ENCODE results near the gene TRIM7.
"Not testable (repeated sequence)": the region's sequence is repeated elsewhere in the genome, so short reads cannot be mapped to it uniquely, and the experiment has no call there.

Gene TRIM7

DNA sequence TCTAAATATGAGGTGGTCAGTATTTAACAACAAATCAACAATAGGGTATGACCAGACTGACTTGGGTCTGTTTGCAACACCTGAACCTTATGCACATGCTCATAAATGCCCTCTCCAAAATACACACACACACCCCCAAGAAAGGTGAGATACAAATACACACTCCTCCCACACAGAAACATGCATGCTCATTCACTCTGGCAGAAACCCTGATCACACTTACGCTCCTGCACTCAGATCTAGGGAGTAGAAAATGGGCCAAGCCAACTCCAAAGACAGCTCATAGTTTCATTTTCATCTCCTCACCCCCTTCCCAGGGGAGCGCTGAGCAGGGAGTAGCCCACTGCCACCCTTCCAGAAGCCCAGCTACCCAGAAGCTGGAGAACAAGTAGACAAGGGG is 11.3 kb downstream of the TRIM7 start:
- DNase-seq (ENCODE audit: low read depth in 3 of 3), result no peak

DNA sequence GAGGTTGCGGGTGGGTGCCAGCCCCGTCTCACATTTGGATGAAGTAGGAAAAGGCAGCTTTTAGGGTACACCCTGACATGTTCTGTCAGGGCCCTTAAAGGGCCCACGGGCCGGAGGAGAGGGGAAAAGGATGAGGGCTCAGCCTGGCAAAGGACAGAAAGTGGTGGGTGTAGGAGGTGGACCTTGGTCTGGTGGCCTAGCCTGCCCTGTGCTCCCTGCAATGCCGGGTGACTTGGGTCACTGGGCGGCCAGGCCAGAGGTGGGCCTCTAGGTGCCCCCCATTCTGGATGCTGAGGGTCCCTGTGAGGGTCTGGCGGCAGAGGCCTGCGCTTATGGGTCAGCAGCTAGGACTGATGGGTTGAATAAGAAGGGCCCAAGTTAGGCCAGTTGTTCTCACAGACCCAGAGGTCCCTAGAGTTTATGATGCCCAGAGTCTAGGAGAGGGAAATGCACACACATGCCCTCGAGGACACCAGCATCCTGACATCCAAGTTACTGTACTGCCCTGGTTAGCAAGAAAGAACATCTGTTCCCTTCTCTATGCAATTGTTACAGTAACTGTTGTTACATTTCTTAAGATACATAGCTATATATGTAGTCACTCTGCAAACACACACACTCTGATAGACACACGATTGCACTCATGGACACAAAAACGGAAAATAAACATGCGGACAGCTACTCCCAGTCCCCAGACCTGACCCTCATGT is 12.5 kb downstream of the TRIM7 start:
- DNase-seq (ENCODE audit: low read depth in 3 of 3), result no peak

DNA sequence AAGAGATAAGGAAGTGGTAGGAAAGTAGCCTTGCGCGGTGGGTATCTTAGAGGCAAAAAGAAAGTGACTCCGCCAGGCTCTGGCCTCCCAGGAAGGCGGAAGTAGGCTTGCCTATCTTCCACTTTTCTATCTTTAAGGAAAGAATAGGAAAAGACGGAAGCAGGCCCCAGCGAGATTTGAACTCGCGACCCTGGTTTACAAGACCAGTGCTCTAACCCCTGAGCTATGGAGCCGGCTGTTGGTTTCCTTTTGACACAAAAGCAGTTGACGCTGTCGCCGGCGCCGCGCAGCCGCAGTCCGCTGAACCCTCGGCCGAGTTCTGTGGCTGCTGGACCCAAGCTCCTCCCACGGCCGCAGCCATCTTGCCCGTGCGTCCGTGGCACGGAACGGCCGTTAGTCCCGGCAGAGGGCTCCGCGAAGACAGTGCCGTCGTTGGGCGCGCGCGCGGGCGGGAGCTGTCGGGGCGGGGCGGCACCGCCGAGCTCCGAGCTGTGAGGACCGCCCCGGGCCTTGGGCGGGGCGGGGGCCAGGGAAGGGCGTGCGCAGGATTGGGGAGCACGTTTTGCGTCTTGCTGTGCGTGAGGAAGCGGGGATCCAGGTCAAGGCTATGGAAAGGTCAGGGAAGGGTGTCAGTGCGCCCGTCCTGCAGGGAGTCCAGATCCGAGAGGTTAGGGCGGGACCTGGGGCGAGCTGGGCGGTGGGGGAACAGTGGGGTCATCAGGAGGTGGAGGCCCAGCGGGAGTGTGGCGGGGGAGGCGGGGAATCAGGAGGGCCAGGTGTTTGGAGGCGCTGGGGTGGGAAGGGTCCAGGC is 13.3 kb downstream of the TRIM7 start:
- DNase-seq (ENCODE audit: low read depth in 3 of 3), result peak; percentile 91 to 94 (median 92)

DNA sequence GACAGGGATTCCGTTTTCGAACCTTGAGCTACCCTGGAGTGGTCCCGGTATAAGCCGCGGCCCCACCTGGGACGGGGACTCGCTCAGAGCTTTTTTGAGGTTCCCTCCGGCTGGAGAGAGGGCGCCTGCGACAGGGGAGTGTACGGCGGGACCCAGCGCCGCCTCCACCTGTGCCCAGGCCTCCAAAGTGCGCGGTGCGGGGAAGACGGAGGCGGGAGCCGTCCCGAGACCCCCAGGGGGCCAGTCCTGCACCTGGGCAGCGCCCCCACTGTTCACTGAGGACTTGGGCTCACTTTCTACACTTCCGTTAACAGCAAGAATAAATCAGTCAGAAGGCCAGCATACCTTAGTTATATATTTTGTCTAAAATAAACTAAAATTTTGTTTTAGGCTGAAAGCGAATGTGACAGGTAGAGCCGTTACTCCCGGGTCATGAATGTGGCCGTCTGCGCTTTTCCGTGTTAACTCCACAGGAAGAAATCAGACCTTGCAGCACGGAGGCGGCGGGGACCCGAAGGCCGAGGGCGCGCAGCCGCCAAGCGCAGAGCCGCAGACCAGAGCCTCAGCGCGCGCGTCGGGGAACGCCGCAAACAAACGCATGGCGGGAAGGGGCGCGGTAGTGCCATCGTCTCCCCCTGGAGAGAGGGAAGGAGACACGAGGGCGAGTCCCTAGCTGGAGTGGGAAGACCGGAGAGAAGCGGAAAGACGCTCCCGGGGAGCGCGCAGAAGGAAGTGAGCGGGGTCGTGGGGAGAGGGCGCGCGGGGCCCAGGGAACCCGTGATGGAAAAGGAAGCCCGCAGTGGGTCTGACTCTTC is 14.1 kb downstream of the TRIM7 start:
- DNase-seq (ENCODE audit: low read depth in 3 of 3), result no peak

DNA sequence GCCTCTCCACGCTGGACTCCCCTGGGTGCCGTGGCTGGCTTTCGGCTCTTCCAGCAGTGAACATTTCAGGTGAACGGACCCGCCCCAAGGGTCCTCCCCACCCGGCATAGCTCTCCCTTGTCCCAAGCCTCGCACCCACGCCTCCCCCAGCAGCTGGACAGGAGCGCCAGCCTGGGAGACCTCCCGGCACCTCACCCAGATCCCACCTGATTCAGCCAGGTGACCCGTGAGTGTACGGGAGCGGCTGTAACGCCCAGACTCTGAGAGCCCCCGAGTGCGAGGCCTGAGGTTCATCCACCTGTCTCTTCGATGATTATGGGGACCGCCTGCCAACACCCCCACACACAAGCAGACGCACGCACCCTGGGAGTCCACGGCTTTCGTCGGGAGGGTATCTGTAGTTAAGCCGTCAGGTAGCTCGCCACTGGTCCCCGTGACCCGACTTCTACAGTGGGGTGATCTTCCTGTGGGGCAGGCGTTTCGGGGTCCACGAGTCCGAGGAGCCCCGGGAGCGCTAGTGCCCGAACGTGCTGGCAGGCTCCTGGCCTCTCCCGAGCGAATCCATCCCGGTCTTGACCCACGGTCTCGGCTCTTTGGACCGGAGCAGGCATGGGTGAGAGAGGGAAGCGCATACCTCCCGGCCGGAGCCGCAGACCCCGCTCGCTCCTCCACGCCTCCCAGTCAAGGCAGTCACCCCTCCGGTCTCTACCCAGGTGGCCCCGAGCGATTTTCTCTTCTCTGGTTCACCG is 14.9 kb downstream of the TRIM7 start:
- DNase-seq (ENCODE audit: low read depth in 3 of 3), result no peak

DNA sequence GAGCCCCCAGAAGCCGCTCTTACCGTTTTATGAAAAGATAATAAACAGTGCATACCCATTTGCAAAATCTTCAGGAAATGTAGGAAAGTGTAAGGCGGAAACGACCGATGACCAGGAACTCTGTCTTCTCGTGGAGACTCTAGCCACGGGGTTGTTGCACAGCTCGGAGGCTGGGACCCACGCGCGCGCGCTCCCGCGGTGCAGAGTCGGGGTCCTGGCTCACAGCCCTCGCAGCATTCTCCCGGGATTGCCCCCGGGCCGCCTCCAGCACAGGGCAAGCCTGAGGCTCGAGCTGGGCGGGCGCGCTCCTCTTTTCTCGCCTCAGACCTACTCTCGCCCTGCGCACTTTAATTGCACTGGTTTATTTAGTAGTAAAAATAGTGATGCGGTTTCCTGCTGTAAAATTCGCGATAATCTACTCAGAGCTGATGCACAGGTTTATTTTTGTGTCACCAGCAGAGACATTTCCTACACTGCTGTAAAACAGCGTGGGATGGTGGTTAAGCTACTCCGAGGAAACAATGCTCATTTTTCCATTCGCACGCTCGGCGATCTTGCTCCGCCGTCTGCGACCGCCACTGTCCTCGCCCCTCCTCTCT is 15.5 kb downstream of the TRIM7 start:
- peak in 2 of 3 experiments; percentile 42 to 48 for DNase-seq (ENCODE audit: low read depth in 3 of 3)

DNA sequence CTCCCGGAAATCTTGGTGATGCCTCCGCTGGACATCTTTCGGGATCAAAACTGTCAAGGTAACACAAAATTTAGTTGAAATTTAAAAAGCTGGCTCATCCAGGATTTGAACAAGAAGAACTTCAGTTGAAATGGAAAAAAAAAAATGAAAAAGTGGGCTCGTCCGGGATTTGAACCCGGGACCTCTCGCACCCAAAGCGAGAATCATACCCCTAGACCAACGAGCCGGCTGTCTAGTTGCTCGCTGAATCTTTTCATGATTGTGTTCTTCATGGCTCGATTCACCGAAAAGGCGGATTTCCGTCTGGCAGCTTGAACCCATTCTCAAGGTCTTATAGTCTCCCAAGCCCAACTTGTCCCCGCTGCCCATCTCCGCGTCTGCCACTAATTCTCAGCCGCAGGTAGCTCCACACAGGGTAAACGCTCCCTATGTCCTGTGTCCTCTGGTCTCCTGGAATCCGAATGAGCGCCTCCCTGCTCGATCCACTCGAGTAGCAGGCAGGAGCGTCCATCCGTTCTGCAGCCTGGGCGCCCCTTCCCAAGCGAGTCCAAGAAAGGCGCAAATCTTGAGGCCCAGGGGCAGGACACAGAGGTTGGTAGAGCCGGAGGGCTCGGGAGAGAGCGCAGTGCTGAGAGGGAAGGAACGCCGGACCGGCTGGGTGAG is 16.2 kb downstream of the TRIM7 start:
- DNase-seq (ENCODE audit: low read depth in 3 of 3), result peak; percentile 67 to 73 (median 67)

DNA sequence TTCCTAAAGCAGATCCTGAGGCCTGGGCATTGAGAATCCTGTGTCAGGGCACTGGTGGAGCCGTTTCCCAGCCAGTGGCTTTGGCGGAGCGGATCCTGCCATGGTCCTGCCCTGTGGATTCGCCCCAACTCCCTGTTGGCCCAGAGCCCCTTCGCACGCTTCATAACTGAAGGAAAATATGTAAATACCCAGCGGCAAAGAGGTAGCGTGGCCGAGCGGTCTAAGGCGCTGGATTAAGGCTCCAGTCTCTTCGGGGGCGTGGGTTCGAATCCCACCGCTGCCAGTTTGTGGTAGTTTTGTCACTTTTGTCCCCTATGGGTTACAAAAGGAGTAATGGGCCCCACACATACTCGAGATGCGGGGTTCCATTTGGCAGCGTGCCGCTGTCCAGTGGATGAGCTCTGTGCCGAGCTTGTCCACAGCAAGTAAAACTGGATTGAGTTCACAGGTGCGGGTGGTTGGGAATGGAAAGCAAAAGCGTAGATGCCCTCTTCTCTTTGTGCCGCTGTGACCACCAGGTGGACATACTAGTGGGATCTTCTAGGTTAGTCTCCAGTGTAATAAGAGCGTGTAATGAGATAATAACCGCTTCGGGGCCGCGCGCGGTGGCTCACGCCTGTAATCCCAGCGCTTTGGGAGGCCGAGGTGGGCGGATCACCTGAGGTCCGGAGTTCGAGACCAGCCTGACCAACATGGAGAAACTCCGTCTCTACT is 17.3 kb downstream of the TRIM7 start:
- no peak for DNase-seq (ENCODE audit: low read depth in 3 of 3)

DNA sequence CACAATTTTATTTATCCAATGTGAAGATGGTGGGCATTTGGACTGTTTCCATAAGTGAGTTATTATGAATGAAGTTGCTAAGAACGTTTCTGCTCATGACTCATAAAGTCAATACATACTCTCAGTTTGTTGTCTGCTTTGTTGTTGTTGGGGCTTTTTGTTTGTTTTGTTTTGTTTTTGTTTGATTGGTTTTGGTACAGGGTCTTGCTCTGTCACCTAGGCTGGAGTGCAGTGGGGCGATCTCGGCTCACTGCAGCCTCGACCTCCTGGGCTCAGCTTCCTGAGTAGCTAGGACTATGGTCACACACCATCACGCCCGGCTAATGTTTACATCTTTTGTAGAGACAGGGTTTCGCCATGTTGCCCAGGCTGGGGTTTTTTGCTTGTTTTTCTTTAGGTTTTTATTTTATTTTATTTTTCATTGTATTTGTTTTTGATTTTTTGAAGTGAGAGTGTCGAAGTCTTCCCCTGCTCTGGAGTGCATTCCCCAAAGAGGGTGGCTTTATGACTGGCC is 18.0 kb downstream of the TRIM7 start:
- DNase-seq (ENCODE audit: low read depth in 3 of 3), result no peak

DNA sequence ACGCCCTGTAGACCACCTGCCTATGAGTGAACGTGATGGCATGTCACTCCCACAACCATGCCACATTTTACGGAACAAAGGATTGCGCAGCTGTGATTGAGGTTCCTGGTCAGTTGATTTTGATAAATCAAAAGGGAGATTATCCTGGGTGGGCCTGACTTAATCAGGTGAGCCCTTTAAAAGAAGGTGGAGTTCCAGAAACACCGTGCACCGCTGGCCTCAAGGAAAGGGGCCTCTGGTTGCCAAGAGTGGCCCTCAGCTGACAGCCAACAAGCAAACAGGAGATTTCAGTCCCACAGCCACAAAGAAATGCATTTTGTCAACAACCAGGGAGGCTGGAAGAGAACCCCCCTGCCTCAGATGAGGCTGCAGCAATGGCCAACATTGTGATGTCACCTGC is 19.0 kb downstream of the TRIM7 start:
- DNase-seq (ENCODE audit: low read depth in 3 of 3), result no peak

DNA sequence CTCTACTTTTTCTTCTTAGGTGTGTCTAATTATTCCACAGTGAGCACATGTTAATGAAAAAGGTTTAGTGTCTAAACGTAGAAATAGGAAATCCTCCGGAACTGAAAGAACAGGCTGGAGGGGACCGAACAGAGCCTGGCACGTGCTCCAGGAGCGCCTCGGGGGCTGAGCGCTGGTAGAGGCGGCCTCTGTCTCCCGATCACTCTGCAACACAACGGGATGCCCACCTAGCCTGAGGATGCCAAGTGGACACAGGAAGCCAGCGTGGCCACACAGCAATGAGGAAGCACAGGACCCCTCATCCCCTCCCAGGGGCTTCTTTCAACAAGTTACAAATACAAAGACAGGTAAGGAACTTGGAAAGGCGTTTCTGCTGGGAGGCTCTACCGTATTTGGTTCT is 19.4 kb downstream of the TRIM7 start:
- DNase-seq (ENCODE audit: low read depth in 3 of 3), result no peak

DNA sequence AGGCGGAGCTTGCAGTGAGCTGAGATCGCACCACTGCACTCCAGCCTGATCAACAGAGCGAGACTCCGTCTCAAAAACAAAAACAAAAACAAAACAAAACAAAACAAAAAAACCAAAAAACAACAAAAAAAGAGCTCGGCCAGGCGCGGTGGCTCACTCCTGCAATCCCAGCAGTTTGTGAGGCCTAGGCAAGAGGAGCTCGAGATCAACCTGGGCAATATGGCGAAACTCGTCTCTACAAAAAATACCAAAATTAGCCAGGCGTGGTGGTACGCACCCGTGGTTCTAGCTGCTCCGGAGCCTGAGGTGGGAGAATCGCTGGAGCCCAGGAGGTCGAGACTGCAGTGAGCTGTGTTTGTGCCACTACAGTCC is 20.2 kb downstream of the TRIM7 start:
- no peak for DNase-seq (ENCODE audit: low read depth in 3 of 3)

DNA sequence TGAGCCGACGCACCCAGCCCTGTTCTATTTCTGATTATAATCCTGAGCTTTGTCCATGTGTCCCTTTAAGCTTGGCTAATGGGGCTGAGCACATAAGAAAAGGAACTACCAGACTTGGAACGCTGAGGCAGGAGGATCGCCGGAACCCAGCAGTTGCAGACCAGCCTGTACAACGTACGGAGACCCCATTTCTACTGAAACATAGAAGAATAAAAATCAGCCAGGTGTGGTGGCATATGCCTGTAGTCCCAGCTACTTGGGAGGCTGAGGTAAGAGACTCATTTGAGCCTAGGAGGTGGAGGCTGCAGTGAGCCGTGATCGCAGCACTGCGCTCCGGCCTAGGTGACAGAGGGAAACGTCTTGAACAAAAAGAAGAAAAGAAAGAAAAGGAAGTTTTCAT is 22.3 kb downstream of the TRIM7 start:
- no peak for DNase-seq (ENCODE audit: low read depth in 3 of 3)

DNA sequence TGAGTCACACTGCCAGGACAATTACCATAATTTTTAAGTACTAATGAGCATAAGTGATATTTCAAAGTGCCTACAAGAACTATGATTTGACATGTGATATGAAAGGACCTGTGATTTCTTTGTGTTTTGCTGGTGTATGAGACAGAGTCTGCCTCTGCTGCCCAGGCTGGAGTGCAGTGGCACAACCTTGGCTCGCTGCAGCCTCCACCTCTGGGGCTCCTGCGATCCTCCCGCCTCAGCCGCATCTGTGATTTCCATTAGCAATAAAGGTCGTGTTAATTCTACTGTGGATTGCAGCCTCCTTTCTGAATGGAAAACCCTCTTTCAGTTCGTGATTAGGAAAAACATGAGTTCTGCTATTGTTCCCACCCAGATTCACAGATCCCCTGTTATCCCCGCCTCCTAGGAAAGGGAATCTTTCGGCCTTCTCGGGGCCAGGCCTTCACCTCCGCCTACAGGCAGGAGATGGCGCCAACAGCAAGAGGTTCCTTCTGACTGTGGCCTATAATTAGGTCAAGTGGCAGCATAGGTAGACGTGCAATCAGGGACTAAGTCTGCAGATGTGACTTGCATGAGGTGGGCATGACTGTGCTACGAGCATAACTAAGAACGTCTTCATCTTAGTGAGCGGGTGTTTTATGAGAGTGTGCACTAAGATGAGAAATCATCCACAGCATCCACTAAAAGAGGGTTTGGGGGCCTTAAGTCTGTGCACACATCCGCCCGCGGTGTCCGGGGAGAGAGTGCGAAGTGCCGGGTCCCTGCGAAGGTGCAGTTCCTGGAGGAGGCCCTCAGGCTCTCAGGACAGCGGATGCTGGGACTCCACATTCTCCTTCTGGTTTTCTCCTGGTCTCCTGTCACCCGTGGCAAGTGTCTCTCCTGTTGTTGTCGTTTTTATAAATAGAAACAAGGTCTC is 23.1 kb downstream of the TRIM7 start:
- no peak for DNase-seq (ENCODE audit: low read depth in 3 of 3)

DNA sequence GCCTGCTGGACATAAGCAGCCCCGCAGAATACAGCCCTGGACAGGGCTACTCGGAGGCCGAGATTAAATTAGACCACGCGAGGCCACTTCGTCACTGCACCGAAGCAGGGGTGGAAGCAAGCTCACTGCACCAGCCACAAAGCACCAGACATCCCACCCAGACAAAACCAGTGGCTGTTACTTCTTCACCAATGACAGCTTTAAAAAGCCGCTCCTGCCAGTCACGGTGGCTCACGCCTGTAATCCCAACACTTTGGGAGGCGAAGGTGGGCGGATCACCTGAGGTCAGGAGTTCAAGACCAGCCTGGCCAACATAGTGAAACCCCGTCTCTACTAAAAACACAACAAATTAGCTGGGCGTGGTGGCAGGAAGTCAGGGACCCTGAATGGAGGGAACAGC is 27.4 kb downstream of the TRIM7 start:
- not testable (repeated sequence) for DNase-seq (ENCODE audit: low read depth in 3 of 3)

DNA sequence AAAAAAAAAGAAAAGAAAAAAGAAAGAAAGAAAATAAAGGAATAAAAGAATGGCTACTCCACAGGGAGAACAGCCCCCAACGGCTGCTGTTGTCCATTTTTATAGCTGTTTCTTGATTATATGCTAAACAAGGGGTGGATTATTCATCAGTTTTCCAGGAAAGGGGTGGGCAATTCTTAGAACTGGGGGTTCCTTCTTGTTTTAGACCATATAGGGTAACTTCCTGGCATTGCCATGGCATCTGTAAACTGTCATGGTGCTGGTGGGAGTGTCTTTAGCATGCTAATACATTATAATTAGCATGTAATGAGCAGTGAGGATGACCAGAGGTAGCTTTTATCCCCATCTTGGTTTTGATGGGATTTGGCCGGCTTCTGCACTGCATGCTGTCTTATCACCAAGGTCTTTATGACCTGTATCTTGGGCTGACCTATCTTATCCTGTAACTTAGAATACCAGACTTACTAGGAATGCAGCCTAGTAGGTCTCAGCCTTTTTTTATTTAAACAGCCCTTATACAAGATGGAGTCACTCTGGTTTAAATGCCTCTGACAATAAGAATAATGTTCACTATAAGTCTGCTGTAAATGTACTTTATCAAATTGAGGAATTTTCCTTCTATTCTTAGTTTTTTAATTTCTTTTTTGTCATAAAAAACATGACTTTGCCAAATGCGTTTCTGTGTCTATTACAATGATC is 28.6 kb downstream of the TRIM7 start:
- no peak for DNase-seq (ENCODE audit: low read depth in 3 of 3)

DNA sequence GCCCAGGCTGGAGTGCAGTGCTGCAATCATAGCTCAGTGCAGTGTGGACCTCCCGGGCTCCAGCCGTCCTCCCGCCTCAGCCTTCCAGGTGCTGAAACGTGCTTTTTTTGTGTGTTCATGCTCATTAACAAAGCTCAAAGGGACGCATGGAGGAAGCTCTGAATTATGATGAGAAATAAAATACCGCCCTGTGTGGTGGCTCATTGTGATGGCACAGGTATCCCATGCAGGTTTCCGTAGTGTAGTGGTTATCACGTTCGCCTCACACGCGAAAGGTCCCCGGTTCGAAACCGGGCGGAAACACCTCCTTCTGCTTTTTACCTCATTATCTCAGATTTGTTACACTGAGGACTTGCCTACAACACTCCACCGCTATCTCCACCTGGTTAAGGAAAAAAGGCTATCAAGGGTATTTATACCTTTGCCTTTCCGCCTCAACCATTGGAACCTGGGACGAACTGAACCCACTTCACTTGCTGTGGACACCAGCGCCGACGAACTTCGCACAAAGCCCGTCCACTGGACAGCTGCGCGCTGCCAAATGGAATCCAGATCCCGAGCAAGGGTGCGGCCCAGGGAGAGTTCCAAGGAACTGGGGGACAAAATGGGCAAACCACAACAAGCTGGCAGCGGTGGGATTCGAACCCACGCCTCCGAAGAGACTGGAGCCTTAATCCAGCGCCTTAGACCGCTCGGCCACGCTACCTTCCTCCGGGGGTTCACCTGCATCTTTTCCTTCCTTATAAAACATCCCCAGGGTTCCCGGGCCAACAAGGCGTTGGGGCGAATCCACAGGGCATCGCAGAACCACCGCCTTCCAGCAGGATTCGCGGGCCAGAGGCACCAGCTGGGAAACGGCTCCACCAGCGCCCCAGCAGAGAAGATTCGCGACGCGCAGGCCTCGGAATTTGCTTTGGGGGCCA is 31.3 kb downstream of the TRIM7 start:
- peak in 2 of 3 experiments; percentile 42 to 66 for DNase-seq (ENCODE audit: low read depth in 3 of 3)
